Stimulated activated CD4-positive, alpha-beta T cell treated with anti-CD3 and anti-CD28 coated beads, Interleukin-2, amount 100 ng/mL, for 48 hours (primary cell): Measurements from ENCODE around the gene PEAK1.
"Not testable (repeated sequence)": the region's sequence is repeated elsewhere in the genome, so short reads cannot be mapped to it uniquely, and the experiment has no call there.

Source experiments
- DNase-seq, 2 donors: peaks; one replicate each; pipeline ENCODE4 v3.0.0-alpha.2; 2020

Gene PEAK1

DNA sequence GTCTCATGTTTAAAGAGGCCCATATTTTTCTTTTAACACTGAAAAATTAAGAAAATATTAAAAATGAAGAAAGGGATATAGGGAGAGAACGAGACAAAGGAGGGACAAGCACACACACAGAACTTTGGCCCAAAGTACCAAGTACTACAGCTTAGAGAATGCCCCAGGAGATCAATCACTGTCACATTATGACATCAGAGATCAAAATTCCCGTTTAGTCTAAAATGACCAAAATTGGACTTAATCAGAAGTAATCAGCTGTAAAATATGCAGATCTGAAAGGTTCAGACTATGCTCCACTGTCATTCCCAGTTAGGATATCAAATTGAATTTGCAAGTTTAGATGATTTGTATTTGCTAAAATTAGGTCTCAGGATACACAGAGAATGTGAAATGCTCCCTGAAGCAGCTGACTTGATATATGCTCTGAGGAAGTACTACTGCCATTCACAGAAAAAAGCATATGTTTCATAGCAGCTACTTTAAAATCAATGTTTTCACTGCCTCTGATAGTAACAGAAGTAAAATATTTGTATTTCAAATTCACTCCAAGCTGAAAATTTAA is 123.0 kb downstream of the PEAK1 start:
- DNase-seq = no peak

DNA sequence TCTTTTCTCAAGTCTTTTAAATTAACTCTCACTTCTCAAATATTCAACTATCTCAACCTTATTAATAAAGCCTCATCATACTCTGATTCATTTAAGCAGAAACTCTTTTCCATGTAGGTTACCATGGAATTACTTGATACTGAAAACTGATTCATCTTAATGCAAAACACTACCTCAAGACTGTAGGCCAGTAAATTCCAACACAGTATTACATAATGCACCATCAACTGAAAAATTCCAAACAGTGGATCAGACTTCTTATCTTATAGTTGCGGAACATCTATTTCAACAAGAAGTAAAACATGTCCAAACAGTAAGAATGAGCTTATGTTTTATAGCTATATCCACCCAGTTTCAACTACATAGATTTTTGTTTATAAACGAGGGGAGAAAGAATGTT is 124.5 kb downstream of the PEAK1 start:
- no peak for DNase-seq

DNA sequence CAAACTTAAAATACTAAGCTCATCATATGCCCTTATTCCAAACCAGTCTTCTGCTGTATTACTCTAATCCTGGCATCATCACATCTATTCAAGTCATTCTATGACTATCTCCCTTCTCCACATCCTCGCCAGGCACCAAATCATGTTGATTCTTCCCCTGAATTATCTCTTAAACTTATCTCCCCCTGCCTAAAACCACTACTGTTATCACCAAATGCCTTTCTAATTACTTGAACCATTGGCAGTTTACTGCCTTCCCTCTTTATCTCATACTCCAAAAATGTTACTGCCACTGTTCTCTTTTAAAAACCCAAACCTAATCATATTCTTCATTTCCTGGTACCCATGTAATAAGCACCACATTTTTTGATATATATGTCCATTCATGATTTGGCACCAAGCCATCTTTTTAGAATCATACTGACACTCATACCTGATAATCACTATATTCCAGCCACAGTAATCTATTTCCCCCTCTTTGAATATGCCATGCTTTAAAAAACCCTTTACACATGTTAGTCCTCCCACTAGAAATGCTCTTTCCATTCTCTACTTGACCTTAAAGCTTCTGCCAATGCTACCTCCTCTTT is 126.8 kb downstream of the PEAK1 start:
- no peak for DNase-seq

DNA sequence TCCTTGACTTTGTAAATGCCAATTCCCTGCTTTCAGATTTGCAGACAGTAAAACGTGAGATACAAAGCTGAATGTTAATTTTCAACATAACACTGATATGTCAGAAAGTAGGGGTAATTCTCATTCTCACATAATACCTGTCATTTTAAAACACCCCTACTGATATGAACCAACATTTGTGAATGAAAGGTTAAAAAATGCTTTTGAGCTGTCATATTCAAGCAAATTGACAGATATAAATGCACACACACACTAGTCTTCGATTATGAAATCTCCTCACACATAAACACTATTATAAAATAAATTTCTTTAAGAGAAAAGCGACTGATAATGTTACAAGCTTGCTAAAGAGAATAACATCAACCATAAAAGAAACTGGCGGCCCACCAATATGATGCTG is 128.8 kb downstream of the PEAK1 start:
- no peak for DNase-seq

DNA sequence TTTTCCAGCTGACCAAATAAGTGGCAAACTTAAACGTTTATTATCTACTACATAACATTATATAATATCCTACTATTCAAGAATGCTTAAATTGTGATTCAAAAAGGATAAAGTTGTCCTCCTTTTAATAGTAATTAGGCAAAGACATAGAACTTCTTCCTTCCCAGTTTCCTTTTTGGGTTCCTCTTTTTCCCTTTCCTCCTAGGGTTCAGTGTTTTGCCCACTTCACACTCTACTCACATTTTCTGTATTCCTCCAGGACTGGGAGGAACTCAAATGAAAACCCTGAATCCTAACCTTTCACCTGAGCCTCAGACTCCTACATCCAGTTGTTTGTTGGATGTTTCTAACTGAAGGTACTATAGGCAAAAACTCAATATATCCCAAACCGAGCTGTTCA is 132.5 kb downstream of the PEAK1 start:
- no peak for DNase-seq

GRCh38 chr15:77285057-77285997 is 134.6 kb downstream of the PEAK1 start:
- DNase-seq = no peak

GRCh38 chr15:77282333-77282732 is 137.6 kb downstream of the PEAK1 start:
- no peak for DNase-seq

- no peak for DNase-seq
Observed at GRCh38 chr15:77276943-77277342, 143.0 kb downstream of the PEAK1 start.

GRCh38 chr15:77276096-77276495 is 143.8 kb downstream of the PEAK1 start:
- DNase-seq = no peak

GRCh38 chr15:77273136-77273535 is 146.8 kb downstream of the PEAK1 start:
- DNase-seq = not testable (repeated sequence)

- DNase-seq = no peak
Observed at GRCh38 chr15:77266708-77267386, 153.1 kb downstream of the PEAK1 start.

GRCh38 chr15:77255385-77255784 is 164.5 kb downstream of the PEAK1 start:
- no peak for DNase-seq

GRCh38 chr15:77251662-77252061 is 168.2 kb downstream of the PEAK1 start:
- peak in 1 of 2 donors; percentile 1 for DNase-seq

DNA sequence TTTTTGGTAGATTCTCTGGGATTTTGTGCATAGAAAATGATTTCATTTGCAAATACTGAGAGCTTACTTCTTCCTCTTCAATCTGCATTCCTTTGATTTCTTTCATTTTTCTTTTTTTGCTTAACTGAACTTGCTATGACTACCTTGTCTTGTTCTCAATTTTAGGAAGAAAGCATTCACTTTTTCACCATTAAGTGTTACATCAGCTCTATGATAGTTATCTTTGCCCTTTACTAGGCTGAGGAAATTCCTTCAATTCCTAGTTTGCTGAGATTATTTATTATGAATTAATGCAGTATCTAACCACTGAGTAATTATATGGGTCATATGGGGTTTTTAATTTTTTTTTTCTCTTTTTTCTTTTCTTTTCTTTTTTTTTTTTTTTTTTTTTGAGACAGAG is 172.8 kb downstream of the PEAK1 start:
- DNase-seq = no peak

- DNase-seq = no peak
Observed at GRCh38 chr15:77243716-77244401, 176.0 kb downstream of the PEAK1 start.

DNA sequence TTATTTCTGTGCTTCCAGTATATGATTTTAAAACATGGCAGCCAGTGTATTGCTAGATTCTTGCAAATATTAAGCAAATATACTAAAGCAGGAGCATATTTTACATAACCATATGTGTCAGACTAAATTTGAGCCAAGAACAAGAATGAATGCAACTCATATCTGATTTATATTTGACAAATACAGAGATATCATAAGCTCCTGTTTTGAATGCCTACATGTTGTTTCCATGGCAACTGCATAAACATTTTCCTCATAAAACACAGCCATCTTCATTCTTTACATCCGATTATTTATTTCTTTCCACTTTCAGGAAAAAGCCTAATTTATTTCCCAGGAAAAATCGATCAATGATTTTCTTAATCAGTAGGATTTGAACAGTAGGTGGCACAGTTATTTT is 176.8 kb downstream of the PEAK1 start:
- DNase-seq = no peak

- no peak for DNase-seq
Observed at GRCh38 chr15:77239882-77240608, 179.9 kb downstream of the PEAK1 start.

DNA sequence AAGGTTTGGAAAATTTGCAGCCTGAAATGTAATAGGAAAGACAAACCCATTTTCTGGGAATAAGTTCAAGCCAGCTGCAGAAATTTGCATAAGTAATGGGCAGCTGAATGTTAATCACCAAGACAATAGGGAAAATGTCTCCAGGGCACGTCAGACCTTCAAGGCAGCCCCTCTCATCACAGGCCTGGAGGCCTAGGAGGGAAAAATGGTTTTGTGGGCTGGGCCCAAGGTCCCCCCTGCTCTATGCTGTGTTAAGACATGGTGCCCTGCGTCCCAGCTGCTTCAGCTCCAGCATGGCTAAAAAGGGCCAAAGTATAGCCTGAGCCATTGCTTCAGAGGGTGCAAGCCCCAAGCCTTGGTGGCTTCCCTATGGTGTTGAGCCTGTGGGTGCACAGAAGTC is 184.3 kb downstream of the PEAK1 start:
- DNase-seq = no peak

- no peak for DNase-seq
Observed at GRCh38 chr15:77228828-77229227, 191.1 kb downstream of the PEAK1 start.

- DNase-seq = no peak
Observed at GRCh38 chr15:77226652-77227051, 193.3 kb downstream of the PEAK1 start.

- DNase-seq = no peak
Observed at GRCh38 chr15:77225646-77226045, 194.3 kb downstream of the PEAK1 start.

DNA sequence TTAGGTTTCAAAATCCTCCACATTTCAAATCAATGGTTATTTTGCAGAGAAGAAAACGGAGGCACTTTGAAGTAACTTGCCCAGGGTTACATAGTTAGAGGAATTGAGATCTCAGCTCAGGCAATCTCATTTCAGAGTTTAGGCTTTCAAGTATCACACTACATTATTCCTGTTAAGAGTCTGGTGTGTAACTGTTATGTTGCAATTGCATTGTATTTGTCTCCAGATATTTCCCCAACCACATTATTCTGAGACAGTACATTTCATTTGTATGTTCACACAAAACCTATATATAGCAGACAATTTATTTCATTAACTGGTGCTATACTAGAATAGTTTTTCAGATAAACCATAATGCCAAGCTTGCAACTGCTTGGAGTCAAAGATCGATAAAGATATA is 194.8 kb downstream of the PEAK1 start:
- DNase-seq = no peak
